ENCODE data around the gene TBC1D28.
"Not testable (repeated sequence)": the region's sequence is repeated elsewhere in the genome, so short reads cannot be mapped to it uniquely, and the experiment has no call there.

The TBC1D28 gene

DNA sequence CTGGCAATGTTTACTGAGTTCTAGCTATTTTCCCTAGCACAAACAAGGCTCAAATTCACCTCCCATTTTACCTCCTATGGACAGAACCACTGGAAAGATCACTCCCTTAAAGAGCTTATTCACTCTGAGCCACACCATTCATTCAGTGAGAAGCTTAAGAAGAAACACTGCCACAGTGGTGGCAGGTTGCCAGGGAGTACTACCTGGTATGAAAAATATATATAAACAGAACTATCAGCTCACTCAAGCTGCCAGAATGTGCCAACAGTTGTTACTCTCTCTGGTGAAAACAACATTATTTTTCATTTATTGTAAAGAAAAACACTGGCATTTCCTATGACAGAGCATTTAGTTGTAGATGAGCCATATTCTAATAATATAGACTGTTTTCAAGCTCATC is 31.2 kb downstream of the TBC1D28 start:
- DNase-seq, result not testable (repeated sequence)

DNA sequence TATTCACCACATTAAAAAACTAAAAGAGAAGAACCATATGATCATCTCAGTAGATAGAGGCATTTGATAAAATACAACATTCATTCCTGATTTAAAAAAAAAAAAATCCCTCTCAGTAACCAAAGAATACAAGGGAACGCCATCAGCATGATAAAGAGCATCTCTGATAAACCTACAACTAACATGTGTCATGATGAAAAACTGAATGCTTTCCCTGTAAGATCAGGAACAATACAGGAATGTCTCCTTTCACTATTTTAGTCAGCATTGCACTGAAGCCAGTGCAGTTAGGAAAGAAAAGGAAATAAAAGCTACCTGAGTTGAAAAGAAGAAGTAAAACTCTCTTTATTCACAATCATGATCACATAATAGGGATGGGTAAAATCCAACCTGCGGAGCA is 51.1 kb downstream of the TBC1D28 start:
- DNase-seq, result not testable (repeated sequence)
